Measurements from ENCODE around the gene RP2. TPM values are rescaled to one million over a fixed set of nuclear protein-coding genes. Genes with fewer than 3 reads are reported as not detected.

RP2 gene
- total RNA-seq, 3 donors from 2014 or later (not counting 1 experiment from before 2014, with no cell fraction given) = 10.2 to 13.9 (median 10.8) TPM

DNA sequence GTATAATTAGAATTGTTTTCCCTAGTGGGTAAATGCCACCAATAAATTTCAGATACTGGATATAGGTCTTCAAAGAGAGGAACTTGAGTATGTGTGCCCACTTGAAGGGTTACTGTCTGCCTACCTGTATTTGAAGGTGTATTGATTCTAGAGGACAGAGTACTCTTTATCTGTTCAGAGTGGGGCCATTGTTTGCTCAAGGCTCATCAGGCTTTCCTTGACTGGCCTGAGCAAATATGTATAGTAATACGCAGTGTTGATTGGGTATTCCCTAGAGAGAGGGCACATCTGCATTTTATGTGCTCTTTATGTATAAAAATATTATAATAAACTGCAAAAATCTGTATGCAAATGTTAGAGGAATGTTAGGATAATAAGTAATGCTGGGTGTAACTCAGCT, 23.7 kb downstream of the RP2 start:
- DNase-seq (no peak), ATAC-seq (no peak)
- Histone ChIP-seq H3K4me1 (ENCODE audit: control insufficient read depth, insufficient read depth, low read length) (no peaks in the 10 kb centered on the region), H3K4me3 (ENCODE audit: low read length) (no peak overlapping the region), H3K27me3 (ENCODE audit: control insufficient read depth, insufficient read depth, low read length) (no peaks in the 10 kb centered on the region), H3K27ac (ENCODE audit: low read length) (no peak overlapping the region), H3K9me3 (ENCODE audit: control insufficient read depth, insufficient read depth, low read length) (no peaks in the 10 kb centered on the region), H3K36me3 (ENCODE audit: control insufficient read depth, insufficient read depth, low read length) (peaks cover 3% of the 10 kb centered on the region)
- Mint-ChIP-seq H3K36me3 (no peaks in the 10 kb centered on the region), H3K4me3 (no peak overlapping the region), H3K4me1 (no peaks in the 10 kb centered on the region), H3K27ac (no peak overlapping the region), H3K27me3 (ENCODE audit: low read depth in 2 of 2) (no peaks in the 10 kb centered on the region), H3K9me3 (no peaks in the 10 kb centered on the region)
- WGBS (ENCODE audit: insufficient coverage) = 100% methylated on average over 1 of the region's 1 CpG
- TF ChIP-seq, protein P1, sequence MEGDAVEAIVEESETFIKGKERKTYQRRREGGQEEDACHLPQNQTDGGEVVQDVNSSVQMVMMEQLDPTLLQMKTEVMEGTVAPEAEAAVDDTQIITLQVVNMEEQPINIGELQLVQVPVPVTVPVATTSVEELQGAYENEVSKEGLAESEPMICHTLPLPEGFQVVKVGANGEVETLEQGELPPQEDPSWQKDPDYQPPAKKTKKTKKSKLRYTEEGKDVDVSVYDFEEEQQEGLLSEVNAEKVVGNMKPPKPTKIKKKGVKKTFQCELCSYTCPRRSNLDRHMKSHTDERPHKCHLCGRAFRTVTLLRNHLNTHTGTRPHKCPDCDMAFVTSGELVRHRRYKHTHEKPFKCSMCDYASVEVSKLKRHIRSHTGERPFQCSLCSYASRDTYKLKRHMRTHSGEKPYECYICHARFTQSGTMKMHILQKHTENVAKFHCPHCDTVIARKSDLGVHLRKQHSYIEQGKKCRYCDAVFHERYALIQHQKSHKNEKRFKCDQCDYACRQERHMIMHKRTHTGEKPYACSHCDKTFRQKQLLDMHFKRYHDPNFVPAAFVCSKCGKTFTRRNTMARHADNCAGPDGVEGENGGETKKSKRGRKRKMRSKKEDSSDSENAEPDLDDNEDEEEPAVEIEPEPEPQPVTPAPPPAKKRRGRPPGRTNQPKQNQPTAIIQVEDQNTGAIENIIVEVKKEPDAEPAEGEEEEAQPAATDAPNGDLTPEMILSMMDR (IDR thresholded peaks at IDR 0.05) = no peak
- intact Hi-C loops (cut with micrococcal nuclease) = no loop called here

DNA sequence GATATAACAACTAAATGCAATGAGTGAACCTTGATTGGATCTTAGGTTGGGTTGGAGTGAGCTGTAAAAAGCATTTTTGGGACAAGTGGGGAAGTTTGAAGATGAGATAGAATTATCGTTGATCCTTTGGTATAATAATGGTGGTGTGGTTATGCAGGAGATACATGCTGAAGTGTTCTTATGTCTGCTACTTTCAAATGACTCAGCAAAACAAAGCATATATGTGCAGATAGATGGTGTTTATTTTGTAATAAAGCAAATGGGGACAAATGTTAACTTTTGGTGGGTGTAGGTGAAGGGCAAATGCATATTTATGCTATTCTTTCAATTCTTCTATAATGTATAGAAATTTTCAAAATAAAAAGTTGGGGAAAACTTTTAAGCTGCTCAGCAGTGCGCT, 26.2 kb downstream of the RP2 start:
- no peaks in the 10 kb centered on the region for H3K27me3 Mint-ChIP-seq (ENCODE audit: low read depth in 2 of 2)
- H3K4me1 Mint-ChIP-seq = no peaks in the 10 kb centered on the region
- Histone ChIP-seq H3K27me3 (ENCODE audit: control insufficient read depth, insufficient read depth, low read length) (no peaks in the 10 kb centered on the region), H3K36me3 (ENCODE audit: control insufficient read depth, insufficient read depth, low read length) (peaks cover 3% of the 10 kb centered on the region), H3K4me1 (ENCODE audit: control insufficient read depth, insufficient read depth, low read length) (no peaks in the 10 kb centered on the region), H3K27ac (ENCODE audit: low read length) (no peak overlapping the region), H3K9me3 (ENCODE audit: control insufficient read depth, insufficient read depth, low read length) (no peaks in the 10 kb centered on the region), H3K4me3 (ENCODE audit: low read length) (no peak overlapping the region)
- 89% methylated on average over 2 of the region's 2 CpGs for WGBS (ENCODE audit: insufficient coverage)
- DNase-seq (no peak), ATAC-seq (no peak)
- no peak overlapping the region for H3K4me3 Mint-ChIP-seq
- H3K9me3 Mint-ChIP-seq = no peaks in the 10 kb centered on the region
- no peak overlapping the region for H3K27ac Mint-ChIP-seq
- intact Hi-C loops (cut with micrococcal nuclease) = no loop called here
- TF ChIP-seq, protein P1 (IDR thresholded peaks at IDR 0.05) = no peak
- H3K36me3 Mint-ChIP-seq = no peaks in the 10 kb centered on the region

DNA sequence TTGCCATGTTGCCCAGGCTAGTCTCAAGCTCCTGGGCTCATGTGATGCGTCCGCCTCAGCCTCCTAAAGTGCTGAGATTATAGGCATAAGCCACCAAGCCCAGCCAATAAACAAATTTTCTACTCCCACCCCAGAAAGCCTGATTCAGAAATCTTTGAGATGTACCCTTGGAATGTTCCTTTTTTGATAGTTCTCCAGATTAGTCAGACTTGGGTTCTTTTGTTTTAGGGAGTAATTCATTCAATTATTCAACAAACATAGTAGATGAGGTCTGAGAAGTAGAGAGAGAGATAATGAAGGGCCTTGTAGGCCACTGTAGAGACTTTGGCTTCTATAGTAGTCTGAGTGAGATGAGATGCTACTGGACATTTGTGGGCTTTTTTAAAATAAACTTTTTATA, 27.8 kb downstream of the RP2 start:
- H3K27ac ChIP-seq (ENCODE audit: low read length) = no peak overlapping the region

DNA sequence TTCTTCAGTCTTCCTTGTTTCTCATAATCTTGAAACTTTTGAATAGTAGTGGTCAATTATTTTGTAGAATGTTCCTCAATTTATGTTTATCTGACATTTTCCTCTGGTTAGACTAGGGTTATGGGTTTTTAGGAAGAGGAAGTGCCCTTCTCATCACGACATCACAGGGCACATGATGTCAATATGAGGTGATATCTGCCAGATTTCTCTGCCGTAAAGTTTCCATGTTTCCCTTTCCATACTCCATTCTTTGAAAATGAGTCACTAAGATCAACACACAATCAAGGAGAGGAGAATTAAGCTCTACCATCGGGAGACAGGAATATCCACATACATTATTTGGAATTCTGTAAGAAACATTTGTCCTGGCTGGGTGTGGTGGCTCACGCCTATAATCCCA, 28.4 kb downstream of the RP2 start:
- Mint-ChIP-seq H3K27ac (no peak overlapping the region), H3K27me3 (ENCODE audit: low read depth in 2 of 2) (no peaks in the 10 kb centered on the region), H3K36me3 (no peaks in the 10 kb centered on the region), H3K4me1 (no peaks in the 10 kb centered on the region), H3K9me3 (no peaks in the 10 kb centered on the region), H3K4me3 (no peak overlapping the region)
- Histone ChIP-seq H3K4me3 (ENCODE audit: low read length) (no peak overlapping the region), H3K27me3 (ENCODE audit: control insufficient read depth, insufficient read depth, low read length) (no peaks in the 10 kb centered on the region), H3K4me1 (ENCODE audit: control insufficient read depth, insufficient read depth, low read length) (no peaks in the 10 kb centered on the region), H3K36me3 (ENCODE audit: control insufficient read depth, insufficient read depth, low read length) (peaks cover 3% of the 10 kb centered on the region), H3K27ac (ENCODE audit: low read length) (no peak overlapping the region), H3K9me3 (ENCODE audit: control insufficient read depth, insufficient read depth, low read length) (no peaks in the 10 kb centered on the region)
- intact Hi-C loops (cut with micrococcal nuclease) = no loop called here
- DNase-seq = no peak
- TF ChIP-seq, protein P1 (IDR thresholded peaks at IDR 0.05) = no peak
- no peak for ATAC-seq
- 100% methylated on average over 1 of the region's 4 CpGs for WGBS (ENCODE audit: insufficient coverage)

More for the DNA sequence above, 27.8 kb downstream of the RP2 start:
- Histone ChIP-seq H3K27me3 (ENCODE audit: control insufficient read depth, insufficient read depth, low read length) (no peaks in the 10 kb centered on the region), H3K4me1 (ENCODE audit: control insufficient read depth, insufficient read depth, low read length) (no peaks in the 10 kb centered on the region), H3K4me3 (ENCODE audit: low read length) (no peak overlapping the region), H3K9me3 (ENCODE audit: control insufficient read depth, insufficient read depth, low read length) (no peaks in the 10 kb centered on the region), H3K36me3 (ENCODE audit: control insufficient read depth, insufficient read depth, low read length) (peaks cover 3% of the 10 kb centered on the region)
- intact Hi-C loops (cut with micrococcal nuclease) = no loop called here
- WGBS (ENCODE audit: insufficient coverage) = 100% methylated on average over 2 of the region's 2 CpGs
- Mint-ChIP-seq H3K36me3 (no peaks in the 10 kb centered on the region), H3K4me3 (no peak overlapping the region), H3K9me3 (no peaks in the 10 kb centered on the region), H3K27me3 (ENCODE audit: low read depth in 2 of 2) (no peaks in the 10 kb centered on the region), H3K27ac (no peak overlapping the region), H3K4me1 (no peaks in the 10 kb centered on the region)
- TF ChIP-seq, protein P1 (IDR thresholded peaks at IDR 0.05) = no peak
- ATAC-seq = no peak
- DNase-seq = no peak
